Gastroesophageal sphincter (tissue), 4 donors: Measurements from ENCODE around the gene RANBP3. TPM values are rescaled to one million over a fixed set of nuclear protein-coding genes. Genes with fewer than 3 reads are reported as not detected.
"Not testable (repeated sequence)": the region's sequence is repeated elsewhere in the genome, so short reads cannot be mapped to it uniquely, and the experiment has no call there.

Experiments used
- ATAC-seq: fragments of 150-250 bp; one replicate; pipeline ENCODE4 v1.9.1; 2016; ENCODE audit warnings: mild to moderate bottlenecking, moderate library complexity
- H3K27ac ChIP-seq, 4 donors: fragments of 200-600 bp; sonication (generic) in 3 of 4; 1 replicate in 3 of 4; 2 replicates in 1 of 4; pipeline ENCODE4 v1.5.1; 2016 to 2019
- H3K27me3 ChIP-seq: fragments of 200-600 bp; sonication (generic); one replicate; pipeline ENCODE4 v1.5.1; 2019
- H3K36me3 ChIP-seq, 2 donors: fragments of 200-600 bp; sonication (generic); one replicate each; pipeline ENCODE4 v1.5.1; 2019; ENCODE audit warnings: control low read depth in 1 of 2
- H3K4me1 ChIP-seq, 3 donors: fragments of 200-600 bp; sonication (generic); 1 replicate in 2 of 3; 2 replicates in 1 of 3; pipeline ENCODE4 v1.5.1; 2016 to 2019; ENCODE audit warnings: control low read depth in 2 of 3
- H3K4me3 ChIP-seq, 2 donors: fragments of 200-600 bp; sonication (generic); one replicate each; pipeline ENCODE4 v1.5.1; 2019; ENCODE audit warnings: mild to moderate bottlenecking in 1 of 2, moderate library complexity in 1 of 2
- H3K9me3 ChIP-seq, 3 donors: fragments of 200-600 bp; sonication (generic); one replicate each; pipeline ENCODE4 v1.5.1; 2017 to 2019; ENCODE audit warnings: control low read depth in 2 of 3
- EP300 ChIP-seq: sonication (generic); formaldehyde crosslinking; IDR thresholded peaks from one replicate; pipeline ENCODE4 v1.6.1; 2017; ENCODE audit warnings: antibody characterized with exemption, mild to moderate bottlenecking
- POLR2A ChIP-seq, 2 donors: fragments of 450-650 bp; IDR thresholded peaks; one replicate each; pipeline ENCODE4 v1.6.1; 2017; ENCODE audit warnings: antibody characterized with exemption in 2 of 2, mild to moderate bottlenecking in 2 of 2, moderate library complexity in 1 of 2
- POLR2AphosphoS5 ChIP-seq: sonication (generic); formaldehyde crosslinking; IDR thresholded peaks from one replicate; pipeline ENCODE4 v1.6.1; 2017; ENCODE audit warnings: antibody characterized with exemption
- WGBS, 2 donors: methylation state at CpG; one replicate each; pipeline ENCODE4 v1.1.5; 2018; ENCODE audit warnings: low coverage in 1 of 2; 5-methylcytosine and 5-hydroxymethylcytosine counted together
- total RNA-seq, 4 donors: library from RNA; depleted of rRNA; stranded (reverse); fragments of >200 nt; gene quantifications; one replicate each; pipeline ENCODE4 v1.1.0, GENCODE V29; 2016
- TF ChIP-seq, protein P1 (sequence below), 4 experiments: fragments of 200-600 bp in 2 of 4; fragments of 450-650 bp in 2 of 4; sonication (generic) in 1 of 4; IDR thresholded peaks; one replicate each; pipeline ENCODE4 v1.5.1; 2017 to 2019; ENCODE audit warnings: antibody characterized with exemption in 4 of 4, mild to moderate bottlenecking in 2 of 4, moderate library complexity in 2 of 4

The RANBP3 gene, protein sequence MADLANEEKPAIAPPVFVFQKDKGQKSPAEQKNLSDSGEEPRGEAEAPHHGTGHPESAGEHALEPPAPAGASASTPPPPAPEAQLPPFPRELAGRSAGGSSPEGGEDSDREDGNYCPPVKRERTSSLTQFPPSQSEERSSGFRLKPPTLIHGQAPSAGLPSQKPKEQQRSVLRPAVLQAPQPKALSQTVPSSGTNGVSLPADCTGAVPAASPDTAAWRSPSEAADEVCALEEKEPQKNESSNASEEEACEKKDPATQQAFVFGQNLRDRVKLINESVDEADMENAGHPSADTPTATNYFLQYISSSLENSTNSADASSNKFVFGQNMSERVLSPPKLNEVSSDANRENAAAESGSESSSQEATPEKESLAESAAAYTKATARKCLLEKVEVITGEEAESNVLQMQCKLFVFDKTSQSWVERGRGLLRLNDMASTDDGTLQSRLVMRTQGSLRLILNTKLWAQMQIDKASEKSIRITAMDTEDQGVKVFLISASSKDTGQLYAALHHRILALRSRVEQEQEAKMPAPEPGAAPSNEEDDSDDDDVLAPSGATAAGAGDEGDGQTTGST
- total RNA-seq: 100 to 1,000 TPM in 2 of 4 donors, 10 to 100 TPM in 2; 87.0 to 125 (median 104) TPM

DNA sequence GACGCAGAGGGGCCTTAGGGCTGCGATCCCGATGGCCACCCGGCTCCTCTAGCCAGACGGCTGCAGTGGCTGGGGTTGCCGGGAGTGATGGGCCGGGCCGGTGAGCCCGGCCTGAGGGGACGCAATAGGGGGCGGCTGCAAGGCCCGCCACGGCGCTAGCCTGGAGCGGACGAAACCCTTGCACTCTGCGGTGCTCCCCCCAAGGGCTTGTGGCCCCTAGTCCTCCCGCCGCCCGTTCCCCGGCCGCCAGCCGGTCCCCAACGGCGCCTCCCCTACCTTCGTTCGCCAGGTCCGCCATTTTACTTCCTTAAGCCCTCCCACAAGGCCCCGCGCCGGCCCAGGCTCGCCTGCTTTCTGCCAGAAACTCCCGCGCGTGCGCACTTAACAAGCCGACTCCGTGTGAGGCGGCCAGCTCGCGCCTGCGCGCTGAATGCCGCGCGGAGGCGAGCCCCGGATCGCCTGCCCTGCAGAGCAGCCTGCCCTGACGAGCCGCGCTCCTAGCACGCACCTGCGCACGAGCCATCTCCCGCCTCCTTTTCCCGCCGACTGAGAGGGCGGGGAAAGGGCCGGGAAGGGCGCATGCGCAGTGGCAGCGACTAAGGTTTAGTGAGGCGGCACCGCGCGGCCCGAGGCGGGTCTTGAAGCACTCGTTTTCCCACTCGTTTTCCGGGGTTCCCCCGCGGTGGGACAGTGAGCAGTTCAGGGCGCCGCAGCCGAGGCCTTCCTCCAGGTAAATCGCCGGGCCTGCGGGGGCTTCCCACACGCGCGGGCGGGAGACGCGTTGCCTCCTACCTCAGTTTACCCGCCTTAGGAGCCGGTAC, at the start of gene RANBP3:
RANBP3 (minus strand) TSS at position 356 of the 821 bp plus-strand sequence; CDS start at position 298, 58 bp downstream.
- Histone ChIP-seq H3K4me3 (peak within 1 kb of the TSS; percentile 84 to 99), H3K27me3 (no peaks in the 10 kb centered on the region), H3K27ac (peak within 1 kb of the TSS; percentile 73 to 96 (median 92)), H3K9me3 (no peaks in the 10 kb centered on the region), H3K36me3 (peaks cover 0 to 20% of the 10 kb centered on the region in 2 donors), H3K4me1 (peaks cover 6 to 65% (median 32%) of the 10 kb centered on the region in 3 donors)
- WGBS, 2 donors: 0% methylated on average over 1 of the region's 88 CpGs; no CpG with 5 or more reads in 1 of the 2 donors
- peak; percentile 99 for ATAC-seq
- TF ChIP-seq EP300: no peak
- peak; percentile 39 to 57 for TF ChIP-seq POLR2A (IDR thresholded peaks at IDR 0.05)
- TF ChIP-seq, protein P1, sequence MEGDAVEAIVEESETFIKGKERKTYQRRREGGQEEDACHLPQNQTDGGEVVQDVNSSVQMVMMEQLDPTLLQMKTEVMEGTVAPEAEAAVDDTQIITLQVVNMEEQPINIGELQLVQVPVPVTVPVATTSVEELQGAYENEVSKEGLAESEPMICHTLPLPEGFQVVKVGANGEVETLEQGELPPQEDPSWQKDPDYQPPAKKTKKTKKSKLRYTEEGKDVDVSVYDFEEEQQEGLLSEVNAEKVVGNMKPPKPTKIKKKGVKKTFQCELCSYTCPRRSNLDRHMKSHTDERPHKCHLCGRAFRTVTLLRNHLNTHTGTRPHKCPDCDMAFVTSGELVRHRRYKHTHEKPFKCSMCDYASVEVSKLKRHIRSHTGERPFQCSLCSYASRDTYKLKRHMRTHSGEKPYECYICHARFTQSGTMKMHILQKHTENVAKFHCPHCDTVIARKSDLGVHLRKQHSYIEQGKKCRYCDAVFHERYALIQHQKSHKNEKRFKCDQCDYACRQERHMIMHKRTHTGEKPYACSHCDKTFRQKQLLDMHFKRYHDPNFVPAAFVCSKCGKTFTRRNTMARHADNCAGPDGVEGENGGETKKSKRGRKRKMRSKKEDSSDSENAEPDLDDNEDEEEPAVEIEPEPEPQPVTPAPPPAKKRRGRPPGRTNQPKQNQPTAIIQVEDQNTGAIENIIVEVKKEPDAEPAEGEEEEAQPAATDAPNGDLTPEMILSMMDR (IDR thresholded peaks at IDR 0.05): peak in 2 of 4 experiments; percentile 11 to 25
- peak; percentile 49 for TF ChIP-seq POLR2AphosphoS5

DNA sequence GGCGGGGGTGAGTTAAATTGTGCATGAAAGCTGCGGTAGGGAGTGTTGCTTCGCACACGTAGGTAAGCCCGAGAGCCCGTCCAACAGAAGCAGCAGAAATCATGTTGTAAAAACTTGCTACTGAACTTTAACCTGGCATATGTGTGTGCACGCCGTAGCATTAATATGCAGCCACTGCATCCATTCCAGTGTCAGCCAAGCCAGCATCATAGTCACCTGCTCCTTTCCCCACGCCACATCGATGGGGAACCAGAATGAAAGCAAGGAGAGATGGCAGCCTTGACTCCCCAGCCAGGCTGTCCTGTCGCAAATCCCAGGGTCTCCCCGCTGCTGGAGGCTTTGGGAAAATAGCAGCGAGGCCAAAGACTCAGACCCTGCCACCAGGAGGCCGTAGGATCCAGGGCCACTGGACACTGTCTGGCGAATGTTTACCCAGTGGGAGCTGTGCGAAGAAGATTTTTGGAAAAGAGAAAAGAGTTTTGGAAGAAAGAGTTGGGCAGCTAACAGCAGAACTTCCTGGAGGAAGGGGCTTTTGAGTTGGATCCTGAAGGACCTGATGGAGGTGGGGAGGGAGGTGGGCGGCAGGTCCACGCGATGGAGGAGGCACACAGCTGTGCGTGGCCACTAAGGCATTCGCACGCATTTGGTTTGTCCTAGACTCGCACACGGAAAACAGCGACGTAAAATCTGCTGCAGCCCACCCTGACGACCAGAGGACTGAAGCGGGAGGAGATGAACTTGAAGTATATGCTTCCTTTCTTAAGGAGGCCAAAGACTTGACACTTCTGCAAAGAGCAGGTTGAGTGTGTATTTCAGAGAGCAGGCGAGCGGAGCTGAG, 48.7 kb upstream of the RANBP3 start:
- TF ChIP-seq, protein P1 (IDR thresholded peaks at IDR 0.05): no peak
- TF ChIP-seq EP300 (no peak), POLR2AphosphoS5 (no peak), POLR2A (IDR thresholded peaks at IDR 0.05) (no peak)
- H3K36me3 ChIP-seq: peaks cover 0 to 41% of the 10 kb centered on the region in 2 donors
- peaks cover 0 to 28% (median 0%) of the 10 kb centered on the region in 3 donors for H3K4me1 ChIP-seq
- no peak overlapping the region for H3K27ac ChIP-seq
- 94 to 98% methylated on average over 15 to 27 of the region's 30 CpGs for WGBS, 2 donors
- H3K27me3 ChIP-seq: no peaks in the 10 kb centered on the region
- no peak for ATAC-seq
- H3K4me3 ChIP-seq: no peak overlapping the region
- H3K9me3 ChIP-seq: no peaks in the 10 kb centered on the region

DNA sequence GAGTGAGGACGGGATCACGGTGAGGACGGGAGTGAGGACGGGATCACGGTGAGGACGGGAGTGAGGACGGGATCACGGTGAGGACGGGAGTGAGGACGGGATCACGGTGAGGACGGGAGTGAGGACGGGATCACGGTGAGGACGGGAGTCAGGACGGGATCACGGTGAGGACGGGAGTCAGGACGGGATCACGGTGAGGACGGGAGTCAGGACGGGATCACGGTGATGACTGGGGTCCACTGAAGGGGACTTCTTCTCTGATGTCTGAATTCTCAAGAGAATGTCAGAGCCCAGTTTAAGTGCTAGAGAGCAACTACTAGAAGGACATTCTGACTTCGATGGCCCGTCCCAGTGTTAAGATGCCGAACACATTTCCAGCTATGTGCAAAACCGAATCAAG, 46.8 kb upstream of the RANBP3 start:
- H3K9me3 ChIP-seq, H3K27me3 ChIP-seq, H3K4me3 ChIP-seq, ATAC-seq, H3K27ac ChIP-seq: not testable (repeated sequence)
- 87 to 89% methylated on average over 22 to 26 of the region's 27 CpGs for WGBS, 2 donors
- Histone ChIP-seq H3K4me1 (peaks cover 0 to 26% (median 0%) of the 10 kb centered on the region in 3 donors), H3K36me3 (peaks cover 0 to 50% of the 10 kb centered on the region in 2 donors)

DNA sequence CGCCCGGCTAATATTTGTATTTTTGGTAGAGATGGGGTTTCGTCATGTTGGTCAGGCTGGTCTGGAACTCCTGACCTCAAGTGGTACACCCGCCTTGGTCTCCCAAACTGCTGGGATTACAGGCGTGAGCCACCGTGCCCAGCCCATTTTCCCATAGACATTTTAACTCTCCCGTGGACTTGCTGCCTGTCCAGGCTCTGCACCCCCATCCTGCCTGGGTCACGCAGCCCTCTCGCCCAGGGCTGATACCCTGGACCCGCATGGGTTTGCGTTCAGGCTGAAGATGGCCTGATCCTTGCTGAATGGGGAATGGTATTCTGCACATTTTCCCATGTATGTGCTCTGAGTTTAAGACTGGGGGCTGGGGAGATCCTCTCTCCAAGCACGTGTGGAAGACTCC, 46.0 kb upstream of the RANBP3 start:
- Histone ChIP-seq H3K4me1 (peaks cover 0 to 26% (median 0%) of the 10 kb centered on the region in 3 donors), H3K27ac (peak overlapping the region in 2 of 4 donors; percentile 69 to 75), H3K9me3 (no peaks in the 10 kb centered on the region), H3K36me3 (peaks cover 0 to 56% of the 10 kb centered on the region in 2 donors), H3K27me3 (no peaks in the 10 kb centered on the region), H3K4me3 (no peak overlapping the region)
- no peak for ATAC-seq
- TF ChIP-seq POLR2A (IDR thresholded peaks at IDR 0.05) (no peak), EP300 (no peak), POLR2AphosphoS5 (no peak)
- TF ChIP-seq, protein P1 (IDR thresholded peaks at IDR 0.05): no peak
- WGBS, 2 donors: 90% methylated on average over 9 of the region's 12 CpGs; no CpG with 5 or more reads in 1 of the 2 donors
